Right renal cortex interstitium (tissue), 3 donors: ENCODE results near the gene STK16. TPM values are rescaled to one million over a fixed set of nuclear protein-coding genes. Genes with fewer than 3 reads are reported as not detected.

Experiments
- DNase-seq, 3 donors: peaks; one replicate each; pipeline ENCODE4 v3.0.0-alpha.2; 2013; ENCODE audit warnings: low read depth in 3 of 3, low spot score in 2 of 3
- polyA plus RNA-seq, 3 donors: library from polyadenylated mRNA; unstranded; fragments of 120-200 nt; gene quantifications; one replicate each; pipeline ENCODE4 v1.2.1, GENCODE V29; 2013; ENCODE audit not compliant: insufficient read length in 3 of 3

STK16 gene
- polyA plus RNA-seq, 3 donors: 36.9 to 44.4 (median 41.8) TPM

GRCh38 chr2:219266886-219267285 is 21.6 kb downstream of the STK16 start:
- DNase-seq: no peak

GRCh38 chr2:219268294-219268693 is 23.0 kb downstream of the STK16 start:
- no peak for DNase-seq

GRCh38 chr2:219269362-219270054 is 24.2 kb downstream of the STK16 start:
- no peak for DNase-seq

GRCh38 chr2:219270055-219270372 is 24.7 kb downstream of the STK16 start:
- no peak for DNase-seq

GRCh38 chr2:219271021-219271420 is 25.7 kb downstream of the STK16 start:
- DNase-seq: no peak

GRCh38 chr2:219272356-219272755 is 27.1 kb downstream of the STK16 start:
- no peak for DNase-seq

GRCh38 chr2:219272995-219273394 is 27.7 kb downstream of the STK16 start:
- DNase-seq: no peak

- no peak for DNase-seq
Observed at GRCh38 chr2:219273937-219274336, 28.7 kb downstream of the STK16 start.

- no peak for DNase-seq
Observed at GRCh38 chr2:219274361-219274921, 29.2 kb downstream of the STK16 start.

- DNase-seq: peak in 1 of 3 donors; percentile 65
Observed at GRCh38 chr2:219277703-219278654, 32.7 kb downstream of the STK16 start.

GRCh38 chr2:219278655-219279150 is 33.4 kb downstream of the STK16 start:
- peak in 1 of 3 donors; percentile 73 for DNase-seq

GRCh38 chr2:219279151-219279915 is 34.1 kb downstream of the STK16 start, which contains the start of gene DNAJB2:
DNAJB2 (plus strand) TSS chr2:219279366; CDS start chr2:219279834, 468 bp downstream.
- DNase-seq: peak; percentile 87 to 95 (median 92)

GRCh38 chr2:219279916-219280516 is 34.7 kb downstream of the STK16 start:
- DNase-seq: no peak

- DNase-seq: no peak
Observed at GRCh38 chr2:219280651-219281050, 35.4 kb downstream of the STK16 start.

GRCh38 chr2:219281588-219281987 is 36.3 kb downstream of the STK16 start:
- DNase-seq: no peak

GRCh38 chr2:219282375-219282774 is 37.1 kb downstream of the STK16 start:
- DNase-seq: no peak

- no peak for DNase-seq
Observed at GRCh38 chr2:219282943-219283581, 37.8 kb downstream of the STK16 start.

GRCh38 chr2:219284501-219285372 is 39.5 kb downstream of the STK16 start:
- no peak for DNase-seq

GRCh38 chr2:219285373-219285735 is 40.1 kb downstream of the STK16 start:
- DNase-seq: no peak
